Measurements from ENCODE around the gene LRRC71.

LRRC71 gene

GRCh38 chr1:156920233-156921052 is at the start of gene LRRC71:
TSS of gene LRRC71 (plus strand) at chr1:156920632. CDS start at chr1:156920804, 172 bp downstream.
- peak; percentile 57 for TF ChIP-seq CTCF (IDR thresholded peaks at IDR 0.05; ENCODE audit: insufficient read depth, low read length, poor library complexity, severe bottlenecking)
- Histone ChIP-seq H3K27me3 (replicated peaks; ENCODE audit: control insufficient read depth, insufficient read depth, low read length) (peaks cover 7% of the 10 kb centered on the region), H3K4me3 (replicated peaks; ENCODE audit: low read depth, low read length) (no peak within 1 kb of the TSS), H3K36me3 (ENCODE audit: control insufficient read depth, insufficient read depth, low read length) (no peaks in the 10 kb centered on the region)
- DNase-seq (ENCODE audit: extremely low read depth, insufficient read length): peak; percentile 54

GRCh38 chr1:156873659-156874058 is 46.8 kb upstream of the LRRC71 start:
- TF ChIP-seq CTCF (IDR thresholded peaks at IDR 0.05; ENCODE audit: insufficient read depth, low read length, poor library complexity, severe bottlenecking): no peak
- Histone ChIP-seq H3K4me3 (replicated peaks; ENCODE audit: low read depth, low read length) (no peak overlapping the region), H3K36me3 (ENCODE audit: control insufficient read depth, insufficient read depth, low read length) (no peaks in the 10 kb centered on the region), H3K27me3 (replicated peaks; ENCODE audit: control insufficient read depth, insufficient read depth, low read length) (no peaks in the 10 kb centered on the region; the same call in 1 of the 2 replicates)
- no peak for DNase-seq (ENCODE audit: extremely low read depth, insufficient read length)

- no peak for DNase-seq (ENCODE audit: extremely low read depth, insufficient read length)
- Histone ChIP-seq H3K4me3 (replicated peaks; ENCODE audit: low read depth, low read length) (no peak overlapping the region), H3K27me3 (replicated peaks; ENCODE audit: control insufficient read depth, insufficient read depth, low read length) (no peaks in the 10 kb centered on the region; the same call in 1 of the 2 replicates), H3K36me3 (ENCODE audit: control insufficient read depth, insufficient read depth, low read length) (no peaks in the 10 kb centered on the region)
- no peak for TF ChIP-seq CTCF (IDR thresholded peaks at IDR 0.05; ENCODE audit: insufficient read depth, low read length, poor library complexity, severe bottlenecking)
Observed at GRCh38 chr1:156874142-156874541, 46.3 kb upstream of the LRRC71 start.

GRCh38 chr1:156874572-156875340 is 45.7 kb upstream of the LRRC71 start:
- no peak for TF ChIP-seq CTCF (IDR thresholded peaks at IDR 0.05; ENCODE audit: insufficient read depth, low read length, poor library complexity, severe bottlenecking)
- Histone ChIP-seq H3K4me3 (replicated peaks; ENCODE audit: low read depth, low read length) (no peak overlapping the region), H3K36me3 (ENCODE audit: control insufficient read depth, insufficient read depth, low read length) (no peaks in the 10 kb centered on the region)

GRCh38 chr1:156875341-156875615 is 45.2 kb upstream of the LRRC71 start:
- no peaks in the 10 kb centered on the region; the same call in 1 of the 2 replicates for H3K27me3 ChIP-seq (replicated peaks; ENCODE audit: control insufficient read depth, insufficient read depth, low read length)
- H3K36me3 ChIP-seq (ENCODE audit: control insufficient read depth, insufficient read depth, low read length): no peaks in the 10 kb centered on the region
- DNase-seq (ENCODE audit: extremely low read depth, insufficient read length): no peak
- H3K4me3 ChIP-seq (replicated peaks; ENCODE audit: low read depth, low read length): no peak overlapping the region
- TF ChIP-seq CTCF (IDR thresholded peaks at IDR 0.05; ENCODE audit: insufficient read depth, low read length, poor library complexity, severe bottlenecking): no peak

More at GRCh38 chr1:156874572-156875340, 45.7 kb upstream of the LRRC71 start:
- DNase-seq (ENCODE audit: extremely low read depth, insufficient read length): no peak
- no peaks in the 10 kb centered on the region; the same call in 1 of the 2 replicates for H3K27me3 ChIP-seq (replicated peaks; ENCODE audit: control insufficient read depth, insufficient read depth, low read length)
